Measurements from ENCODE around the gene SCYGR3.

GRCh38 chr2:227565080-227565479 lies 49.6 kb downstream of the SCYGR3 start:
- TF ChIP-seq CTCF (IDR thresholded peaks at IDR 0.05) (no peak), POLR2AphosphoS5 (IDR thresholded peaks at IDR 0.05) (no peak), EP300 (IDR thresholded peaks at IDR 0.05) (no peak)

Data from upper lobe of left lung (tissue), 4 donors.